Natural killer cell (primary cell): ENCODE measurements around the gene ROBO3. TPM values are rescaled to one million over a fixed set of nuclear protein-coding genes. Genes with fewer than 3 reads are reported as not detected.

Source experiments
- ATAC-seq, 3 donors: fragments of 150-1000 bp in 2 of 3; fragments of 200-7000 bp in 1 of 3; cut with Tn5 transposase; 1 replicate in 1 of 3; 2 replicates in 2 of 3; pipeline ENCODE4 v1.10.0; 2021; ENCODE audit warnings: mild to moderate bottlenecking in 2 of 3, moderate library complexity in 2 of 3
- DNase-seq, 2 donors: peaks; one replicate each; pipeline versions ENCODE4 v3.0.0 to v3.0.0-alpha.2; 2013 to 2021; ENCODE audit warnings: mixed read lengths in 1 of 2
- H3K27ac ChIP-seq: one replicate; pipeline ENCODE4 v1.5.1; 2013; ENCODE audit warnings: mild to moderate bottlenecking, low read length
- H3K27me3 ChIP-seq: one replicate; pipeline ENCODE4 v1.6.1; 2013; ENCODE audit warnings: low read length; ENCODE audit not compliant: control insufficient read depth, insufficient read depth
- H3K36me3 ChIP-seq: one replicate; pipeline ENCODE4 v1.6.1; 2013; ENCODE audit warnings: low read length; ENCODE audit not compliant: control insufficient read depth, insufficient read depth
- H3K4me1 ChIP-seq: one replicate; pipeline ENCODE4 v1.6.1; 2013; ENCODE audit warnings: low read length; ENCODE audit not compliant: control insufficient read depth, insufficient read depth
- H3K4me3 ChIP-seq: one replicate; pipeline ENCODE4 v1.5.1; 2013; ENCODE audit warnings: low read length
- H3K9me3 ChIP-seq: one replicate; pipeline ENCODE4 v1.6.1; 2013; ENCODE audit warnings: low read length; ENCODE audit not compliant: control insufficient read depth, insufficient read depth
- H3K27ac Mint-ChIP-seq, 2 donors: one replicate each; pipeline ENCODE4 v1.8.0; 2022; ENCODE audit warnings: mild to moderate bottlenecking in 2 of 2, mixed read lengths in 2 of 2, moderate library complexity in 1 of 2
- H3K27me3 Mint-ChIP-seq, 2 donors: one replicate each; pipeline ENCODE4 v1.8.0; 2022; ENCODE audit warnings: low read depth in 2 of 2, mixed read lengths in 2 of 2
- H3K36me3 Mint-ChIP-seq: one replicate; pipeline ENCODE4 v1.8.0; 2022; ENCODE audit warnings: mixed read lengths
- H3K4me1 Mint-ChIP-seq, 2 donors: one replicate each; pipeline ENCODE4 v1.8.0; 2022; ENCODE audit warnings: mixed read lengths in 2 of 2
- H3K4me3 Mint-ChIP-seq: one replicate; pipeline ENCODE4 v1.8.0; 2022; ENCODE audit warnings: mild to moderate bottlenecking, moderate library complexity, mixed read lengths
- H3K9me3 Mint-ChIP-seq, 2 donors: one replicate each; pipeline ENCODE4 v1.8.0; 2022; ENCODE audit warnings: mixed read lengths in 2 of 2
- CTCF ChIP-seq: fragments of 200-600 bp; IDR thresholded peaks from one replicate; pipeline ENCODE4 v1.8.0; 2022; ENCODE audit warnings: antibody characterized with exemption
- WGBS: methylation state at CpG from one replicate; pipeline ENCODE4 v1.1.7; 2013; ENCODE audit warnings: missing lambda C conversion rate; ENCODE audit not compliant: insufficient coverage; 5-methylcytosine and 5-hydroxymethylcytosine counted together
- intact Hi-C: fragments of 100-400 bp; cut with micrococcal nuclease; formaldehyde crosslinking; loops from one replicate; pipeline ENCODE4 v1.14.2; 2022
- total RNA-seq, 4 donors: library from RNA; stranded (reverse); fragments of 120-200 nt in 1 of 4; gene quantifications; one replicate each; pipeline versions ENCODE4 v1.2.3 to v1.2.4, GENCODE V29; 2013 to 2022

Gene ROBO3
- total RNA-seq, 3 donors from 2014 or later (not counting 1 experiment from before 2014, with no cell fraction given) = 16.9 to 23.8 (median 22.7) TPM

GRCh38 chr11:124867700-124868099, 2.5 kb downstream of the ROBO3 start:
- intact Hi-C loops = no loop called here
- TF ChIP-seq CTCF = no peak
- H3K4me1 Mint-ChIP-seq = peaks cover 17 to 41% of the 10 kb centered on the region in 2 donors
- Histone ChIP-seq H3K4me1 (peaks cover 28% of the 10 kb centered on the region), H3K27ac (no peak overlapping the region), H3K36me3 (no peaks in the 10 kb centered on the region), H3K4me3 (no peak overlapping the region), H3K9me3 (no peaks in the 10 kb centered on the region), H3K27me3 (peaks cover 66% of the 10 kb centered on the region)
- ATAC-seq (peak in 2 of 3 donors; percentile 43 to 46), DNase-seq (peak in 1 of 2 donors; percentile 44)
- peak overlapping the region; percentile 21 for H3K4me3 Mint-ChIP-seq
- no peak overlapping the region for H3K27ac Mint-ChIP-seq
- no peaks in the 10 kb centered on the region for H3K36me3 Mint-ChIP-seq
- 2% methylated on average over 8 of the region's 8 CpGs for WGBS
- H3K27me3 Mint-ChIP-seq = peaks cover 73 to 81% of the 10 kb centered on the region in 2 donors
- no peaks in the 10 kb centered on the region for H3K9me3 Mint-ChIP-seq

GRCh38 chr11:124868331-124869274, 3.4 kb downstream of the ROBO3 start:
- H3K4me1 ChIP-seq = peaks cover 28% of the 10 kb centered on the region
- H3K27ac Mint-ChIP-seq = no peak overlapping the region
- TF ChIP-seq CTCF = no peak
- H3K36me3 Mint-ChIP-seq = no peaks in the 10 kb centered on the region
- no peak overlapping the region for H3K27ac ChIP-seq
- peaks cover 74 to 78% of the 10 kb centered on the region in 2 donors for H3K27me3 Mint-ChIP-seq
- no peak overlapping the region for H3K4me3 Mint-ChIP-seq
- H3K4me1 Mint-ChIP-seq = peaks cover 17 to 32% of the 10 kb centered on the region in 2 donors
- H3K9me3 Mint-ChIP-seq = no peaks in the 10 kb centered on the region
- WGBS = 11% methylated on average over 63 of the region's 63 CpGs
- peaks cover 61% of the 10 kb centered on the region for H3K27me3 ChIP-seq
- intact Hi-C loops = no loop called here
- DNase-seq (peak in 1 of 2 donors; percentile 35), ATAC-seq (no peak)
- H3K36me3 ChIP-seq = no peaks in the 10 kb centered on the region
- no peak overlapping the region for H3K4me3 ChIP-seq
- no peaks in the 10 kb centered on the region for H3K9me3 ChIP-seq

DNA sequence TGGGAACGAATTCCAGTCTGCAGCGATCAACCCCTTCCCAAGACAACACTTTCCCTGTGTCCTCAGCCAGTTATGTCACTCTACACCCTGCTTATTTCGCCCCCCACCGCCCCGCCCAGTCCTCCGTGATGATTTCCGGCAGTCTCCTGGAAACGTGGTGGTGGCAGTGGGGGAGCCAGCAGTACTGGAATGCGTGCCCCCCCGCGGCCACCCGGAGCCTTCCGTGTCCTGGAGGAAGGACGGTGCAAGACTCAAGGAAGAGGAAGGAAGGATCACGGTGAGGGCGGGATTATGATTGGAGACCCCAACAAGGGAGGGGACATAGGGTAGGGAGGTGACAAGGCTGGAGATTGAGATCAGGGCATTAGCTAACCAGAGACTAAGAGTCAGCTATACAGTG, 4.1 kb downstream of the ROBO3 start:
- peaks cover 28% of the 10 kb centered on the region for H3K4me1 ChIP-seq
- DNase-seq = no peak
- no peak overlapping the region for H3K4me3 ChIP-seq
- H3K27ac ChIP-seq = no peak overlapping the region
- WGBS = 4% methylated on average over 16 of the region's 16 CpGs
- no peak for TF ChIP-seq CTCF
- peaks cover 59% of the 10 kb centered on the region for H3K27me3 ChIP-seq
- no peak overlapping the region for H3K27ac Mint-ChIP-seq
- no peak overlapping the region for H3K4me3 Mint-ChIP-seq
- ATAC-seq = no peak
- H3K4me1 Mint-ChIP-seq = peaks cover 17 to 31% of the 10 kb centered on the region in 2 donors
- H3K9me3 ChIP-seq = no peaks in the 10 kb centered on the region
- no peaks in the 10 kb centered on the region for H3K9me3 Mint-ChIP-seq
- H3K36me3 Mint-ChIP-seq = no peaks in the 10 kb centered on the region
- no peaks in the 10 kb centered on the region for H3K36me3 ChIP-seq
- intact Hi-C loops = no loop called here
- H3K27me3 Mint-ChIP-seq = peaks cover 73 to 77% of the 10 kb centered on the region in 2 donors
